GM19468 (cell line): Measurements from ENCODE around the gene CCS.
"Not testable (repeated sequence)": the region's sequence is repeated elsewhere in the genome, so short reads cannot be mapped to it uniquely, and the experiment has no call there.

Source experiments
- ATAC-seq: cut with Tn5 transposase; IDR thresholded peaks from one replicate; pipeline ENCODE4 v1.9.1; 2021; ENCODE audit warnings: mild to moderate bottlenecking, moderate library complexity, moderate number of reproducible peaks; ENCODE audit not compliant: unreplicated experiment; ENCODE audit errors: extremely low read depth

The CCS gene

DNA sequence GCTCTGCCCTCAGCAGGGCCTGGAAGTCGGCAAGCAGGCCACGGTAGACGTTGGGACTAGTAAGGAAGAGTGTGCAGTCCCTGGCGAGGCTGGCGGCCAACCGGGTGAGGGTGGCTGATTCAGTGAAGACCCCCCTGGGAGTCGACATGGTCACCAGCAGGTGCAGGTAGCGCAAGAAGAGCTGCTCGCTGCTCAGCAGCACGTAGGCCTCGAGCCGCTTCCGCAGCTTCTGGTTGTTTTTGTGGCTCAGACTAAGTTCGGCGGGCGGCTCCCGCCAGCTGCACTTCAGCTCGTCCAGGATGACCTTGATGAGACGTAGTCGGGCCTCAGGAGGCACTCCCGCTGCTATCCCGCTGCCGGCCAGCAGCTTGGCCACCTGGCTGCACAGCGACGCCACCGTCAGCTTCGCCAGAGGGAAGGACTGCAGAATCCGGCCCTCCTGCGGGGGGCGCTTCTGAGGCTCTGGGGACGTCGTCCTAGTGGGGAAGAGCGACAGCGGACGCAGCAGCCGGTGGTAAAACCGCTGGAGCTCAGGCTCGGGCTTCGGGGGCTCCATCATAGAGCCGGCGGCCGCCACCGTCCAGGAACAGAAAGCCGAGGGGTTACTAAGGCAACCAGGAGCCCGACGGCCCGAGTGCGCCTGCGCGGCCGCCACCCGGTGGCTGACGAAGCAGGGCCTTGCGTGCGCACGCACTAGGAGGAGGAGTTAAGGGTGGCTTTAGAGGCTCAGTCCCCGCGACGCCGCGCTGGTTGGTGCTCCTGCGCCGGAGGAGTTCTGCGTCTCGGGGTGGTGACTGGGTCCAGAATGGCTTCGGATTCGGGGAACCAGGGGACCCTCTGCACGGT is at the start of gene CCS, which contains the start of gene CCDC87:
CCS (plus strand) TSS at position 729 of the 846 bp plus-strand sequence; CDS start at position 806, 77 bp downstream.
CCDC87 (minus strand) TSS at position 607 of the 846 bp plus-strand sequence; CDS start at position 559, 48 bp downstream.
- ATAC-seq: peak; percentile 65

GRCh38 chr11:66543263-66544107 is 49.5 kb upstream of the CCS start:
- no peak for ATAC-seq

DNA sequence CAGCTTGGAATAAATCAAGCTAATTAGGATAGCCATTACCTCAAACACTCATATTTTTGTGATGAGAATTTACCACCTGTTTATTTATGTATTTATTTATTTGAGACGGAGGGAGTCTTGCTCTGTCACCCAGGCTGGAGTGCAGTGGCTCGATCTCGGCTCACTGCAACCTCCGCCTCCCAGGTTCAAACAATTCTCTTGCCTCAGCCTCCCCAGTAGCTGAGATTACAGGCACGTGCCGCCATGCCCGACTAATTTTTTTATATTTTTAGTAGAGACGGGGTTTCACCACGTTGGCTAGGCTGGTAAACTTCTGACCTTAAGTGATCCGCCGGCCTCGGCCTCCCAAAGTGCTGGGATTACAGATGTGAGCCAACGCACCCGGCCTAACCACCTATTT is 48.0 kb upstream of the CCS start:
- ATAC-seq: not testable (repeated sequence)

DNA sequence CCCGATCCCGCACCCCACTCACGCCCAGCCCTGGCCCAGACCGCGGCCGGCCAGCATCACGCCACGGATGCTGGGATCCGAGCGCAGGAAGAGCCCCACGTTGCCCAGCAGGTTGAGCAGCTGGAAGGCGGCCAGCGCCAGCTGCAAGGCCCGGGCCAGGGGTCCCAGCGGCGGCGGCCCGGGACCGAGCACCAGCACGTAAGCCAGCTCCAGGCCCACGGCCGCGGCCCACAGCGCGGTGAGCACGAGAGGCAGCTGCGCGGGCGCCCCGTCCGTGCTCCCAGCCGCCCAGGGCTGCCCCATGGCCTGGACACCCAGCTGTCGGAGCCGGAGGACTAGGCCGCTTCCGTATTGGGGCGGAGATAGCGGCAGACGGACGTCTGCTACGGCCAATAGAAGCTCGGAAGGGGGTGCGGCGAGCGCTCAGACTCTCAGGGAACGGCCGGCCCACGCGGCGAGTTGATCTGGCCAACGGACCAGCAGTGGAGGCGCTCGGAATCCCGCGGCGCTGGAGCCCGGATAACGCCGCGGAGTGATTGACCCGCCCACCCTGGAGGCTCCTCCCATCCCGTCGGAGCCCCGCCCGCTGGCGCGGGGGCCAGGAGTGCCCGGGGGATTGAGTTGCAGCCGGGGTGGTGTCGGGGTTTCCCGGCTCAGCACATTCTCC is 47.2 kb upstream of the CCS start, which contains the start of gene ZDHHC24:
ZDHHC24 (minus strand) TSS at position 348 of the 667 bp plus-strand sequence; CDS start at position 303, 45 bp downstream.
- peak; percentile 66 for ATAC-seq

- no peak for ATAC-seq
Observed at GRCh38 chr11:66546368-66546965, 46.5 kb upstream of the CCS start, which contains the start of gene ACTN3. Gene ACTN3 (plus strand): TSS chr11:66546903. CDS start chr11:66546938, 35 bp downstream.

DNA sequence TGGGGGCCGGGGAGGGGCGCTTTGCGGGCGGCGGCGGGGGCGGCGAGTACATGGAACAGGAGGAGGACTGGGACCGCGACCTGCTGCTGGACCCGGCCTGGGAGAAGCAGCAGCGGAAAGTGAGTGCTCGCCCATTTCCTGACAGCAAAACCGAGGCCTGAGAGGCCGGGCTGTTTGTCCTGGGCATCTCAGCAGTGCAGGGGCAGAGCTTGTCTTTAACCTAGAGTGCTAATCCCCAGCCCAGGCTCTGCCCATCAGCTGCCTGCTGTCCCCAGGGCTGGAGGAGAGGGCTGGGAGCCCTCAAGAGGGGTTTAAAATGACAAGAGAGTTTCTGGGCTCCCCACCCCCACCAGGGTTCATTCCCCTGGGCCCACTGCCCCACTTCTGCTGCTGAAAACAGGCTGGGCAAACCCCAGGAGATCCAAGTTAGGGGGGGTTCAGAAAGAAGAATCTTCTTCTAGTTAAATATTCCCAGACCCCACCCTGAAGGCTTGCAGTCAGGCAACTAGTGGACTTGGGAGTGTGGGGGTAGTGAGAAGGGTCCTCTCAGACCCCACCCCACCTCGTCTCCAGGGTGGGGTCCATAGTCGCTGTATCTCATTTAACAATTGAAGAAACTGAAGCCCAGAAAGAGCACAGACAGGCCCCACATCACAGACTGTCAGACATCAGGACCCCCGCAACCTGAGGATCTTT is 45.9 kb upstream of the CCS start:
- no peak for ATAC-seq

DNA sequence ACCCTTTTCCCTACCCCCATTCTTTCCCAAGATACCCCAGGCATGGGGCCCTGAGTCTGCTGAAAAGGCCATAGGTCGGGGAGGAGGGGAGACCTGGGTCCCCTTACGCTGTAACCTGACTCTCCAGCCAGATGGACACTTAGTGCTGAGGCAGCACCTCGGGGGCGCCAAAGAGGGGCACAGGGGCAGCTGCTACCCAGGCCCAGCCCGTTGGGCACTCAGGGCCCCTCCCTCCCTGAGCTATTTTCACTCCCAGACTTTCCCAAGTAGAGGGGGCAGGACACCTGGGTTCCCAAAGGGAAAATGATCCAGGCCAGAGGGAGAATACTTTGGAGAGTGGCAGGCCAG is 45.3 kb upstream of the CCS start:
- ATAC-seq: no peak

DNA sequence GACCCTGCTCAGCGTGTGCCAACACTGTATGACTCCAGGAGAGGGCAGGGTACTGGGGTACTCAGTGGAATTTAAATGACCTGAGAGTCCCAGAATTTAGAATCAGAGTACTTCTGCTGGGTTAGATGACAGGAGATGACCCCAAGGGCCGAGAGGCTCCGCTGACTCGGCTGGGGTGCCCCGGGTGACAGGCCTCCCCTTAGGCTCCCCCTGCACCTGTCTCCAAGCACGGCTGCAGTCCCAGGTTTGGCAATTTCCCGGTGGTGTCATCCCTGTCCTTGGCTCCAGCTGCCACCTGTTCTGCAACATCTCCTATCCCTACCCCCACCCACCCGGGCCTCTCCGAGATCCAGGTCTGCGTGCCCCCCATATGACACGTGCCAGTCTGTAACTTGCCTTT is 44.9 kb upstream of the CCS start:
- ATAC-seq: no peak

GRCh38 chr11:66548774-66549630 is 44.0 kb upstream of the CCS start:
- no peak for ATAC-seq

DNA sequence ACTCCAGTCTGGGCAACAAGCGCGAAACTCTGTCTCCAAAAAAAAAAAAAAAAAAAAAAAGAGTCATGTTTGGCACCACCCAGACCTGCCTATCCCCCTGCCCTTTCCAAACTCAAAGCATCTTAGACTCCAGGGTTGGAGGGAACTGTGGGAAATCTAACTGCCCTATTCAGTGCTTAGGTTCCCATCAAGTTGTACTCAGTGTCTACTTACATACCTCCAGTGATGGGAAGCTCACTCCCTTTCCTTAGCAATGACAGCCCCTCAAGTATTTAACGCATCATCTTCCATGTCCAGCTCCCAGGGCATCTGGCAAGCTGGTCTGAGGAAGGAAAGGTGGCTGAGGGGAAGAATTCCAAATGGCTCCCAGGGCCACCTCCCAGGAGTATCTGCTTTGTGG is 43.3 kb upstream of the CCS start:
- ATAC-seq: no peak

GRCh38 chr11:66550887-66551286 is 42.1 kb upstream of the CCS start:
- no peak for ATAC-seq

- no peak for ATAC-seq
Observed at GRCh38 chr11:66554602-66555001, 38.4 kb upstream of the CCS start.

GRCh38 chr11:66555416-66555815 is 37.6 kb upstream of the CCS start:
- no peak for ATAC-seq

DNA sequence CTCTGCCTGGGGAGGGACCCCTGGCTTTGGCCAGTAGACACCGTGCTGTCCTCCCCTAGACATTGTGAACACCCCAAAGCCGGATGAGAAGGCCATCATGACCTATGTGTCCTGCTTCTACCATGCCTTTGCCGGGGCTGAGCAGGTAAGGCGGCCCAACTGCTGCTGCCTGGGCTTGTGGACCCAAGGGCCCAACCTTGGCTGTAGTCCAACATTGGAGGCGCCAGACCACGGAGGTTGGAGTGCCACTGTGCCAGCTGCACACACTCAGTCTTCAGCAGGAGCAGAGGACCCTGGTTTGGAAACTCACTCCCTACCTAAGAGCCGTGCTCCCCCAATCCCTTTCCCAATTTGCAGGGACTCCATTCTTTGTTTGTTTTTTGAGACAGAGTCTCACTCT is 36.9 kb upstream of the CCS start:
- no peak for ATAC-seq

GRCh38 chr11:66557733-66558326 is 35.2 kb upstream of the CCS start:
- no peak for ATAC-seq

DNA sequence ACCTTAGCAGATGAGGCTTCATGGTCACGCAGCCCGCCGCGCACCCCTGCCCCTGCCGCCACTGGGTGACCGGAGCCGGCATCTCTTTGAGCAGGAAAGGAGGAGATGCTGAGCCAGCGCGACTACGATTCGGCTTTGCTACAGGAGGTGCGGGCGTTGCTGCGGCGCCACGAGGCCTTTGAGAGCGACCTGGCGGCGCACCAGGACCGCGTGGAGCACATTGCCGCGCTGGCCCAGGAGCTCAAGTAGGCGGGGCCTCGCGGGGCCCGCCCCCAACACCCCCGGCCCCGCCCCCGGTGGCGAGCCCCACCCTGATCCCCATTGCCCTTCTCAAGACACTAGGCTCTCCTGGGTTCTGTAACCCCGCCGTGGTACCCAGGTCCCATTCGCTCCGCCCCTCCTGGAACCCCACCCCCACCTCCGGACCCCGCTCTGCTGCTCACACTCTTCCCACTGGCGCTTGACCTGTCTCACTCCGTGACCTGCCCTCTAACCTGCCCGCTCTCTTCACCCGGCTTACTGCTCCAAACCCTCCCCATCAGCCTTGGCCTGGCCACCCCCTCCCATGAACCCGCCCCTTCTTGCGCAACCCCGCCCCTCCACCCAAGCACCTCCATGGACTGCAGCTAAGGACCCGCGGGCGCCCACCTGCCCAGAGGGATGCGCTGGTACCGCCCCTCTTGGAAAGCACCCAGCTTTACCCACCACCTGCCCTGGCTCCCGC is 33.7 kb upstream of the CCS start:
- no peak for ATAC-seq

GRCh38 chr11:66559866-66560676 is 32.9 kb upstream of the CCS start:
- ATAC-seq: no peak
